Mammary epithelial cell (primary cell): ENCODE measurements around the gene AUTS2.

Experiments
- EZH2 ChIP-seq: IDR thresholded peaks from 2 replicates; pipeline ENCODE4 v1.6.1; 2012; ENCODE audit warnings: low read length, inconsistent platforms, borderline replicate concordance
- TF ChIP-seq, protein P1 (sequence below), 2 donors: IDR thresholded peaks in 1 of 2; conservative IDR thresholded peaks in 1 of 2; 2 replicates each; pipeline ENCODE4 v1.5.1; 2011 to 2012; ENCODE audit warnings: inconsistent platforms in 2 of 2, low read length in 2 of 2, mild to moderate bottlenecking in 2 of 2, control low read depth in 1 of 2, low read depth in 1 of 2; ENCODE audit not compliant: insufficient read depth in 1 of 2; ENCODE audit errors: extremely low read depth in 1 of 2

DNA sequence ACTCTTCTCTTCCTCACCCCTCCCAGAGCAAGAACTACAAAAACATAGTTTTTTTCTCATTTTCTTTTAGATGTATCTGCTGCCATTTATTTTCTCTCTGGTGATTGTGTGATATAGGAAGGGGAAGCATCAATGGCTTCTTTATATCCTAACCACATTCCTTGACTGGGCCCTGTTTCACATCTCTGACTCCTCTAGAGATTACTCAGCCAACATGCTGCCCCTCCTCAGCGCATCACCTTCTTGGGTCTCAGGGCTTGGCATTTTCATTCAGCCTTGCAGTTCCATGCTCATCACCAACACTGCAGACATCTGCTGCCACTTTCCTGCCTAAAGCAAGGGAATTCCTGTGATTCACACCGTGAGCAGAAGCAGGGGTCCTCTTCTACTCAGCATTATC is 705.5 kb downstream of the AUTS2 start:
- TF ChIP-seq, protein P1, sequence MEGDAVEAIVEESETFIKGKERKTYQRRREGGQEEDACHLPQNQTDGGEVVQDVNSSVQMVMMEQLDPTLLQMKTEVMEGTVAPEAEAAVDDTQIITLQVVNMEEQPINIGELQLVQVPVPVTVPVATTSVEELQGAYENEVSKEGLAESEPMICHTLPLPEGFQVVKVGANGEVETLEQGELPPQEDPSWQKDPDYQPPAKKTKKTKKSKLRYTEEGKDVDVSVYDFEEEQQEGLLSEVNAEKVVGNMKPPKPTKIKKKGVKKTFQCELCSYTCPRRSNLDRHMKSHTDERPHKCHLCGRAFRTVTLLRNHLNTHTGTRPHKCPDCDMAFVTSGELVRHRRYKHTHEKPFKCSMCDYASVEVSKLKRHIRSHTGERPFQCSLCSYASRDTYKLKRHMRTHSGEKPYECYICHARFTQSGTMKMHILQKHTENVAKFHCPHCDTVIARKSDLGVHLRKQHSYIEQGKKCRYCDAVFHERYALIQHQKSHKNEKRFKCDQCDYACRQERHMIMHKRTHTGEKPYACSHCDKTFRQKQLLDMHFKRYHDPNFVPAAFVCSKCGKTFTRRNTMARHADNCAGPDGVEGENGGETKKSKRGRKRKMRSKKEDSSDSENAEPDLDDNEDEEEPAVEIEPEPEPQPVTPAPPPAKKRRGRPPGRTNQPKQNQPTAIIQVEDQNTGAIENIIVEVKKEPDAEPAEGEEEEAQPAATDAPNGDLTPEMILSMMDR (conservative IDR thresholded peaks at IDR 0.05 in 1 of 2, IDR thresholded peaks at IDR 0.05 in 1 of 2; ENCODE audit: extremely low read depth in 1 of 2, insufficient read depth in 1 of 2, low read depth in 1 of 2, low read length in 2 of 2) = no peak
- TF ChIP-seq EZH2 = no peak
